Hepatocyte (in vitro differentiated cells): Measurements from ENCODE around the gene PLEKHA7.

Experiments used
- EZH2 ChIP-seq: fragments of 200-600 bp; sonication (generic); IDR thresholded peaks from 2 replicates; pipeline ENCODE4 v1.6.1; 2016; ENCODE audit warnings: antibody characterized with exemption, mild to moderate bottlenecking, borderline replicate concordance
- EZH2phosphoT487 ChIP-seq: fragments of 200-600 bp; sonication (generic); IDR thresholded peaks from one replicate; pipeline ENCODE4 v1.6.1; 2018; ENCODE audit warnings: antibody characterized with exemption, mild to moderate bottlenecking, low read depth, moderate library complexity; ENCODE audit not compliant: unreplicated experiment, severe bottlenecking
- TF ChIP-seq, protein P1 (sequence below): fragments of 200-600 bp; sonication (generic); IDR thresholded peaks from 2 replicates; pipeline ENCODE4 v1.5.1; 2016; ENCODE audit warnings: antibody characterized with exemption, mild to moderate bottlenecking; ENCODE audit not compliant: poor library complexity

- TF ChIP-seq EZH2, result no peak
- TF ChIP-seq EZH2phosphoT487, result no peak
- TF ChIP-seq, protein P1, sequence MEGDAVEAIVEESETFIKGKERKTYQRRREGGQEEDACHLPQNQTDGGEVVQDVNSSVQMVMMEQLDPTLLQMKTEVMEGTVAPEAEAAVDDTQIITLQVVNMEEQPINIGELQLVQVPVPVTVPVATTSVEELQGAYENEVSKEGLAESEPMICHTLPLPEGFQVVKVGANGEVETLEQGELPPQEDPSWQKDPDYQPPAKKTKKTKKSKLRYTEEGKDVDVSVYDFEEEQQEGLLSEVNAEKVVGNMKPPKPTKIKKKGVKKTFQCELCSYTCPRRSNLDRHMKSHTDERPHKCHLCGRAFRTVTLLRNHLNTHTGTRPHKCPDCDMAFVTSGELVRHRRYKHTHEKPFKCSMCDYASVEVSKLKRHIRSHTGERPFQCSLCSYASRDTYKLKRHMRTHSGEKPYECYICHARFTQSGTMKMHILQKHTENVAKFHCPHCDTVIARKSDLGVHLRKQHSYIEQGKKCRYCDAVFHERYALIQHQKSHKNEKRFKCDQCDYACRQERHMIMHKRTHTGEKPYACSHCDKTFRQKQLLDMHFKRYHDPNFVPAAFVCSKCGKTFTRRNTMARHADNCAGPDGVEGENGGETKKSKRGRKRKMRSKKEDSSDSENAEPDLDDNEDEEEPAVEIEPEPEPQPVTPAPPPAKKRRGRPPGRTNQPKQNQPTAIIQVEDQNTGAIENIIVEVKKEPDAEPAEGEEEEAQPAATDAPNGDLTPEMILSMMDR, result no peak
Observed at GRCh38 chr11:16825968-16826367, 188.2 kb downstream of the PLEKHA7 start.
